Measurements from ENCODE around the gene FARSA. TPM values are rescaled to one million over a fixed set of nuclear protein-coding genes. Genes with fewer than 3 reads are reported as not detected.

Gene FARSA
- total RNA-seq, 6 experiments from 2014 or later, result 87.8 to 101 (median 90.4) TPM

DNA sequence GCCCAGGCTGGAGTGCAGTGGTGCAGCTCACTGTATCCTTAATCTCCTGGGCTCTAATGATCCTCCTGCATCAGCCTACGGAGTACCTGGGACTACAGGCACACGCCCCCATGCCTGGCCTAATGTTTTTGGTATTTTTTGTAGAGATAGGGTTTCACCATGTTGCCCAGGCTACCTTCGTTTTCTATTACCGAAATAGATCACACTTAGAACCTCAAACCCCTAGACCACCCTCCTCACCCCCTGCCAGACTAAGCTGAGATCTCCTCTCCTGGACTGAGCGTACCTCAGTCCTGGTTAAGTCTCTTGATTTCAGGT lies 46.9 kb downstream of the FARSA start:
- no peak for DNase-seq
- H3K4me3 Mint-ChIP-seq, result no peak overlapping the region
- TF ChIP-seq, protein P1, sequence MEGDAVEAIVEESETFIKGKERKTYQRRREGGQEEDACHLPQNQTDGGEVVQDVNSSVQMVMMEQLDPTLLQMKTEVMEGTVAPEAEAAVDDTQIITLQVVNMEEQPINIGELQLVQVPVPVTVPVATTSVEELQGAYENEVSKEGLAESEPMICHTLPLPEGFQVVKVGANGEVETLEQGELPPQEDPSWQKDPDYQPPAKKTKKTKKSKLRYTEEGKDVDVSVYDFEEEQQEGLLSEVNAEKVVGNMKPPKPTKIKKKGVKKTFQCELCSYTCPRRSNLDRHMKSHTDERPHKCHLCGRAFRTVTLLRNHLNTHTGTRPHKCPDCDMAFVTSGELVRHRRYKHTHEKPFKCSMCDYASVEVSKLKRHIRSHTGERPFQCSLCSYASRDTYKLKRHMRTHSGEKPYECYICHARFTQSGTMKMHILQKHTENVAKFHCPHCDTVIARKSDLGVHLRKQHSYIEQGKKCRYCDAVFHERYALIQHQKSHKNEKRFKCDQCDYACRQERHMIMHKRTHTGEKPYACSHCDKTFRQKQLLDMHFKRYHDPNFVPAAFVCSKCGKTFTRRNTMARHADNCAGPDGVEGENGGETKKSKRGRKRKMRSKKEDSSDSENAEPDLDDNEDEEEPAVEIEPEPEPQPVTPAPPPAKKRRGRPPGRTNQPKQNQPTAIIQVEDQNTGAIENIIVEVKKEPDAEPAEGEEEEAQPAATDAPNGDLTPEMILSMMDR (IDR thresholded peaks at IDR 0.05), result no peak
- H3K4me1 Mint-ChIP-seq (ENCODE audit: low read depth), result peaks cover 12% of the 10 kb centered on the region
- peaks cover 6% of the 10 kb centered on the region for H3K27me3 Mint-ChIP-seq (ENCODE audit: insufficient read depth)
- peaks cover 11% of the 10 kb centered on the region for H3K9me3 Mint-ChIP-seq
- H3K27ac Mint-ChIP-seq, result no peak overlapping the region
- no peaks in the 10 kb centered on the region for H3K36me3 Mint-ChIP-seq (ENCODE audit: low read depth)

DNA sequence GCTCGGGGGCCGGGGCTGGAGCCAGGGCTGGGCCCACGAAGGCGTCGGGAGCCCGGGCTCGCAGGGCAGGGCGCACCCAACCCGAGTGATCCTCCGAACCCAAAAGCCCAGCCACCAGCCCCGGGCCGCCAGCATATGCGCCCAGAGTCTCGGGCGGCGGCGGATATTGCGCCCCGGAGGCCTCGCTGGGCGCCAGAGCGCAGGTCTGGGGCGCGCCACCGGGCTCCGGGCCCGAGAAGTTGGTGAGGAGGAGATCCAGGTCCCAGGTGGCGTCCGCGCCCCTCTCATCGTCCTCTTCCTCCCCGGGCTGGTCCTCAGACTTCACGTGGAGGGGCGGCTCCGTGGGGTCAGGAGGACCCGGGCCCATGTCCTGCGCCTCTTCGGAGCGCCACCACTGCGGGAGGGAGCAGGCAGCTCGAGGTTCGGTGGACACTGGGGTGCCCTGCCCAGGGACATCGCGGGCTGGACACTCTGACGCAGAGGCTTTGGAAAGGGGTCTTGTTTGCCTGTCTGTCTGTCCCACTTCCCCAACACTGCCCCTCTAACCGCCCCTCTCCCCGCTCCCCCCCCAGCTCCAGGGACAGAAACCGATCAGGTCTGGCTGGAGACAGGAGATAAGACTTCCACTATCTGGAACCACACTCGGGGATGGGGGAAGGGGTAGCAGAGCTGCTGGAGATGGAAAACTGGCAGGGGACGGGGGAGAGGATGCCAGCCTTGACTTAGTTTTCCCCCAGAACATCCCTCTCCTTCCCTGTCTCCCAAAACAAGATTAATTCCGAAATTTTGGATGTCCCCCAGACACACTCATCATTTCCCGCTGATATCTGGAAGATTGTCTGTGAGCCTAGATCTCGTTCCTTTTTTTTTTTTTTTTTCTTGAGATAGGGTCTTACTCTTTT lies 47.5 kb downstream of the FARSA start:
- peaks cover 11% of the 10 kb centered on the region for H3K9me3 Mint-ChIP-seq
- no peak overlapping the region for H3K4me3 Mint-ChIP-seq
- H3K27ac Mint-ChIP-seq, result no peak overlapping the region
- H3K27me3 Mint-ChIP-seq (ENCODE audit: insufficient read depth), result peaks cover 4% of the 10 kb centered on the region
- H3K36me3 Mint-ChIP-seq (ENCODE audit: low read depth), result no peaks in the 10 kb centered on the region
- no peak for DNase-seq
- TF ChIP-seq, protein P1 (IDR thresholded peaks at IDR 0.05), result peak; percentile 19; the same call in 1 of the 2 replicates
- H3K4me1 Mint-ChIP-seq (ENCODE audit: low read depth), result peaks cover 6% of the 10 kb centered on the region

DNA sequence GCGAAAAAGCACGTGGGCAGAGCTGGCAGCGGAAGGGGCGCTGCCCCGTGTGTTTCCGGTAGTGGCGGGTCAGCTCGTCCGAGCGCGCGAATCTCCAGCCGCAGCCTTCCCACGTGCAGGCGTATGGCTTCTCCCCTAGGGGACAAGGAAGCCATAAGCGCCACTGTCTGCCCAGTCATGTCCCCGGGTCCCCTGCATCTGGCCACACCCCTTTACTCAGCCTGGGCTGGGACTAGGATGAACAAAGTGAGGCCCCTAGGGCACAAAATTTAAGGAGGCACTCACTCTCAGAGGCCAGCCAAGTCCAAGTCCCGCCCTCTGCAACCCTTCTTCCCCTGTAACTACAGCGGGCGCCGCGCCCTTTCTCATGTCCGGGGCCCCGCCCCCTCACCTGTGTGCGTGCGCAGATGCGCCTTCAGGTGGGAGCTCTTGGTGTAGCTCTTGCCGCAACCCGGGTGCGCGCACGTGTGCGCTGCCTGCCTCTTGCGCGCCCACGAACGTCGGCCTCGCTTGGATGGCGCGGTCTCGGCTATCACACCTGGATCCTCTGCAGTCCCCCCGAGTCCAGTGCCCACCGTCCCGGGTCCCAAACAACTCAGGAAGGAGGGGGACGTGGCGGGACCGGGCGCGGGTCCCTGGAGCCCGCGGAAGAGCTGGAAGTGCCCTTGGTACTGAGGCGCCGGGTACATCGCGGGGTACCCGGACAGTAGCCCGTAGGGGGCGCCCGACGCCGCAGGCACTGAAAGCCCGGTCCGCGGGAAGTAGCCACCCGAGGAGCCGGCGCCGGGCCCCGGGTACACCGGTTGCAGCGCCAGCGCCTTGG lies 48.4 kb downstream of the FARSA start:
- H3K27me3 Mint-ChIP-seq (ENCODE audit: insufficient read depth), result peaks cover 3% of the 10 kb centered on the region; the same call in 1 of the 2 replicates
- H3K36me3 Mint-ChIP-seq (ENCODE audit: low read depth), result no peaks in the 10 kb centered on the region
- H3K4me3 Mint-ChIP-seq, result no peak overlapping the region
- peaks cover 11% of the 10 kb centered on the region for H3K9me3 Mint-ChIP-seq
- TF ChIP-seq, protein P1 (IDR thresholded peaks at IDR 0.05), result peak; percentile 69
- no peak for DNase-seq
- 0 out of 2 replicates have a peak, but pooled peaks cover 6% of the 10 kb centered on the region for H3K4me1 Mint-ChIP-seq (ENCODE audit: low read depth)
- no peak overlapping the region for H3K27ac Mint-ChIP-seq

DNA sequence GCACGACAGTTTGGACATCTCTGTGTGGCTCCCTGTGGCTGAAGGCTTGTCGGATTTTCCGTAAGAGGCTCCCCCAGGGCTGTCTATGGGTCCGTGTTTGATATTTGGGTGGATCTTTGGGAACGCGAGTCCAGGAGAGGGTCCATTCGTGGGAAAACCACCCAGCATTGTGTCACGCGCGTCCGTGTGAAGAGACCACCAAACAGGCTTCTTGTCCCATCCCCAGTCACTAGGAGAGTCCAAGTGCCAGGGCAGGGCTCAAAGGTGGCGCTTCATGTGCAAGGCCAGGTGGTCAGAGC lies 48.9 kb downstream of the FARSA start:
- Mint-ChIP-seq H3K27me3 (ENCODE audit: insufficient read depth) (peaks cover 3% of the 10 kb centered on the region; the same call in 1 of the 2 replicates), H3K9me3 (peaks cover 11% of the 10 kb centered on the region), H3K4me3 (no peak overlapping the region), H3K4me1 (ENCODE audit: low read depth) (0 out of 2 replicates have a peak, but pooled peaks cover 6% of the 10 kb centered on the region), H3K27ac (no peak overlapping the region), H3K36me3 (ENCODE audit: low read depth) (no peaks in the 10 kb centered on the region)
- TF ChIP-seq, protein P1 (IDR thresholded peaks at IDR 0.05), result no peak
- no peak for DNase-seq

DNA sequence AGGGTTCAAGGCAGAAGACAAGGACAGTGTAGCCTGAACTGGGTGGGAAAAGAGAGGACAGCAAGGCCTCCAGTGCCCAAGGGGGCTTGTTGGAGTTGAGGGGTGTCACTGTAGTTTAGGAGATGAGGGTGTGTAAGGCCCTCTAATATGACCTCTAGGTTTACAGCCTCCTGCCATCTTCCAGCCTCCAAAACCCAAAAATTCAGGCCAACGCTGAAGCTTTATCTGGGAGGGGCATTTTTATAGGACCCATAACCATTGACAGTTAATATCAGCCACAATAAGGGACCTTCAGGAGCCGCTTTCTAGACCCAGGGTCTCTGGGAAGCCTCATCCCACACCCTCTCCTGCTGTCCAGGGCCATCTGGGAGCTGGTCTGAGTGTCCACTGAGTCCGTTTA lies 49.3 kb downstream of the FARSA start:
- no peak for DNase-seq
- H3K4me1 Mint-ChIP-seq (ENCODE audit: low read depth), result 0 out of 2 replicates have a peak, but pooled peaks cover 6% of the 10 kb centered on the region
- TF ChIP-seq, protein P1 (IDR thresholded peaks at IDR 0.05), result no peak
- peaks cover 11% of the 10 kb centered on the region for H3K9me3 Mint-ChIP-seq
- H3K27me3 Mint-ChIP-seq (ENCODE audit: insufficient read depth), result peaks cover 3% of the 10 kb centered on the region; the same call in 1 of the 2 replicates
- H3K4me3 Mint-ChIP-seq, result no peak overlapping the region
- no peaks in the 10 kb centered on the region for H3K36me3 Mint-ChIP-seq (ENCODE audit: low read depth)
- no peak overlapping the region for H3K27ac Mint-ChIP-seq

Data from HFFc6 (cell line).